H9 (cell line): Measurements from ENCODE around the gene CFL1. TPM values are rescaled to one million over a fixed set of nuclear protein-coding genes. Genes with fewer than 3 reads are reported as not detected.

ENCODE experiments used
- DNase-seq: peaks from one replicate; pipeline ENCODE4 v3.0.0-alpha.2; 2017
- H2AFZ ChIP-seq: one replicate; pipeline ENCODE4 v1.6.1; 2013; ENCODE audit warnings: mild to moderate bottlenecking, low read length, control low read depth, moderate library complexity
- H2AK5ac ChIP-seq: 2 replicates; pipeline ENCODE4 v1.6.1; 2013; ENCODE audit warnings: low read length, control low read depth, mixed read lengths; ENCODE audit not compliant: insufficient read length
- H2BK120ac ChIP-seq: one replicate; pipeline ENCODE4 v1.6.1; 2013; ENCODE audit warnings: low read depth, mild to moderate bottlenecking, low read length, control low read depth, inconsistent platforms; ENCODE audit not compliant: poor library complexity, severe bottlenecking
- H2BK12ac ChIP-seq: 2 replicates; pipeline ENCODE4 v1.6.1; 2013; ENCODE audit warnings: low read length, control low read depth, mixed read lengths, low read depth; ENCODE audit not compliant: insufficient read length
- H2BK15ac ChIP-seq: 2 replicates; pipeline ENCODE4 v1.6.1; 2013; ENCODE audit warnings: low read depth, low read length, control low read depth
- H2BK20ac ChIP-seq: one replicate; pipeline ENCODE4 v1.6.1; 2013; ENCODE audit warnings: low read depth, mild to moderate bottlenecking, low read length, control low read depth, inconsistent platforms; ENCODE audit not compliant: poor library complexity, severe bottlenecking
- H2BK5ac ChIP-seq: 2 replicates; pipeline ENCODE4 v1.6.1; 2013; ENCODE audit warnings: low read length, control low read depth, mixed read lengths; ENCODE audit not compliant: insufficient read length
- H3K14ac ChIP-seq: 2 replicates; pipeline ENCODE4 v1.6.1; 2013; ENCODE audit warnings: low read length, control low read depth; ENCODE audit not compliant: insufficient read depth
- H3K18ac ChIP-seq: 2 replicates; pipeline ENCODE4 v1.6.1; 2013; ENCODE audit warnings: low read depth, mild to moderate bottlenecking, mixed read lengths, low read length, control low read depth; ENCODE audit not compliant: insufficient read length
- H3K23ac ChIP-seq: 2 replicates; pipeline ENCODE4 v1.6.1; 2013; ENCODE audit warnings: low read length, control low read depth, mixed read lengths, low read depth; ENCODE audit not compliant: insufficient read length
- H3K23me2 ChIP-seq: 2 replicates; pipeline ENCODE4 v1.6.1; 2013; ENCODE audit warnings: low read depth, mild to moderate bottlenecking, mixed read lengths, low read length, control low read depth; ENCODE audit not compliant: insufficient read length, poor library complexity, severe bottlenecking
- H3K27ac ChIP-seq: 2 replicates; pipeline ENCODE4 v1.5.1; 2013; ENCODE audit warnings: low read length, control low read depth, mixed read lengths, low read depth; ENCODE audit not compliant: insufficient read length
- H3K27me3 ChIP-seq: 2 replicates; pipeline ENCODE4 v1.6.1; 2013; ENCODE audit warnings: low read length, control low read depth, inconsistent platforms; ENCODE audit not compliant: insufficient read depth
- H3K4ac ChIP-seq: 2 replicates; pipeline ENCODE4 v1.6.1; 2013; ENCODE audit warnings: low read depth, mild to moderate bottlenecking, control low read depth, inconsistent platforms, low read length, moderate library complexity
- H3K4me1 ChIP-seq: 2 replicates; pipeline ENCODE4 v1.6.1; 2013; ENCODE audit warnings: low read length, control low read depth, inconsistent platforms; ENCODE audit not compliant: insufficient read depth
- H3K4me2 ChIP-seq: 2 replicates; pipeline ENCODE4 v1.6.1; 2013; ENCODE audit warnings: low read length, control low read depth, mixed read lengths; ENCODE audit not compliant: insufficient read length, insufficient read depth
- H3K56ac ChIP-seq: 2 replicates; pipeline ENCODE4 v1.6.1; 2013; ENCODE audit warnings: low read depth, mild to moderate bottlenecking, mixed read lengths, low read length, control low read depth; ENCODE audit not compliant: insufficient read length
- H3K79me1 ChIP-seq: 2 replicates; pipeline ENCODE4 v1.6.1; 2013; ENCODE audit warnings: low read depth, mild to moderate bottlenecking, moderate library complexity, low read length, control low read depth, inconsistent platforms; ENCODE audit not compliant: insufficient read depth, poor library complexity, severe bottlenecking
- H3K79me2 ChIP-seq: 2 replicates; pipeline ENCODE4 v1.6.1; 2013; ENCODE audit warnings: low read length, control low read depth, inconsistent platforms; ENCODE audit not compliant: insufficient read depth
- H3K9ac ChIP-seq: 2 replicates; pipeline ENCODE4 v1.6.1; 2013; ENCODE audit warnings: low read length, control low read depth, mixed read lengths; ENCODE audit not compliant: insufficient read length; ENCODE audit errors: extremely low read depth
- H3K9me3 ChIP-seq: one replicate; pipeline ENCODE4 v1.6.1; 2013; ENCODE audit warnings: low read depth, low read length, inconsistent platforms; ENCODE audit not compliant: control insufficient read depth
- H3T11ph ChIP-seq: one replicate; pipeline ENCODE4 v1.6.1; 2013; ENCODE audit warnings: mild to moderate bottlenecking, low read length, control low read depth, inconsistent platforms
- H4K20me1 ChIP-seq: one replicate; pipeline ENCODE4 v1.6.1; 2013; ENCODE audit not compliant: control insufficient read depth, insufficient read length, insufficient read depth
- H4K5ac ChIP-seq: 2 replicates; pipeline ENCODE4 v1.6.1; 2013; ENCODE audit warnings: low read depth, mild to moderate bottlenecking, mixed read lengths, low read length, control low read depth; ENCODE audit not compliant: insufficient read length
- H4K8ac ChIP-seq: replicated peaks from 2 replicates; pipeline ENCODE4 v1.6.1; 2013; ENCODE audit warnings: low read length, control low read depth, mixed read lengths, low read depth; ENCODE audit not compliant: insufficient read length
- H4K91ac ChIP-seq: 2 replicates; pipeline ENCODE4 v1.6.1; 2013; ENCODE audit warnings: low read depth, mild to moderate bottlenecking, moderate library complexity, mixed read lengths, low read length, control low read depth; ENCODE audit not compliant: insufficient read length
- H3K27ac Mint-ChIP-seq, 3 experiments: 2 replicates in 2 of 3; 3 replicates in 1 of 3; pipeline ENCODE4 v1.8.0; 2020 to 2021; ENCODE audit warnings: mixed read lengths in 3 of 3, mild to moderate bottlenecking in 1 of 3, moderate library complexity in 1 of 3
- H3K27me3 Mint-ChIP-seq: 2 replicates; pipeline ENCODE4 v1.8.0; 2021; ENCODE audit warnings: low read depth, mild to moderate bottlenecking, moderate library complexity, mixed read lengths
- H3K36me3 Mint-ChIP-seq, 3 experiments: 2 replicates in 2 of 3; 3 replicates in 1 of 3; pipeline ENCODE4 v1.8.0; 2020 to 2021; ENCODE audit warnings: low read depth in 3 of 3, mixed read lengths in 3 of 3; ENCODE audit not compliant: insufficient read depth in 1 of 3
- H3K4me1 Mint-ChIP-seq, 2 experiments: 2 replicates each; pipeline ENCODE4 v1.8.0; 2020; ENCODE audit warnings: mixed read lengths in 2 of 2
- H3K4me3 Mint-ChIP-seq, 2 experiments: 2 replicates in 1 of 2; 3 replicates in 1 of 2; pipeline ENCODE4 v1.8.0; 2020 to 2021; ENCODE audit warnings: mild to moderate bottlenecking in 2 of 2, mixed read lengths in 2 of 2, moderate library complexity in 1 of 2
- H3K9me3 Mint-ChIP-seq, 2 experiments: 2 replicates in 1 of 2; 3 replicates in 1 of 2; pipeline ENCODE4 v1.8.0; 2020; ENCODE audit warnings: mild to moderate bottlenecking in 2 of 2, mixed read lengths in 2 of 2, moderate library complexity in 1 of 2
- WGBS: extraction: QIAGEN DNeasy Blood & Tissue Kit; methylation state at CpG from one replicate; pipeline ENCODE4 v1.1.7; 2013; ENCODE audit warnings: missing lambda C conversion rate, low lambda C conversion rate, mixed read lengths; ENCODE audit not compliant: insufficient read length; ENCODE audit errors: extremely low coverage; 5-methylcytosine and 5-hydroxymethylcytosine counted together
- total RNA-seq: library from RNA; stranded (reverse); gene quantifications from 2 replicates; pipeline ENCODE4 v1.2.1, GENCODE V29; 2021
- TF ChIP-seq, protein P1 (sequence below): fragments of 200-600 bp; sonication (generic); conservative IDR thresholded peaks from 3 replicates; pipeline ENCODE4 v1.8.0; 2021; ENCODE audit warnings: antibody characterized with exemption, mild to moderate bottlenecking

Gene CFL1
- total RNA-seq, 1 experiment from 2014 or later: 1,107 TPM

GRCh38 chr11:65898656-65899355 lies 40.8 kb upstream of the CFL1 start:
- TF ChIP-seq, protein P1, sequence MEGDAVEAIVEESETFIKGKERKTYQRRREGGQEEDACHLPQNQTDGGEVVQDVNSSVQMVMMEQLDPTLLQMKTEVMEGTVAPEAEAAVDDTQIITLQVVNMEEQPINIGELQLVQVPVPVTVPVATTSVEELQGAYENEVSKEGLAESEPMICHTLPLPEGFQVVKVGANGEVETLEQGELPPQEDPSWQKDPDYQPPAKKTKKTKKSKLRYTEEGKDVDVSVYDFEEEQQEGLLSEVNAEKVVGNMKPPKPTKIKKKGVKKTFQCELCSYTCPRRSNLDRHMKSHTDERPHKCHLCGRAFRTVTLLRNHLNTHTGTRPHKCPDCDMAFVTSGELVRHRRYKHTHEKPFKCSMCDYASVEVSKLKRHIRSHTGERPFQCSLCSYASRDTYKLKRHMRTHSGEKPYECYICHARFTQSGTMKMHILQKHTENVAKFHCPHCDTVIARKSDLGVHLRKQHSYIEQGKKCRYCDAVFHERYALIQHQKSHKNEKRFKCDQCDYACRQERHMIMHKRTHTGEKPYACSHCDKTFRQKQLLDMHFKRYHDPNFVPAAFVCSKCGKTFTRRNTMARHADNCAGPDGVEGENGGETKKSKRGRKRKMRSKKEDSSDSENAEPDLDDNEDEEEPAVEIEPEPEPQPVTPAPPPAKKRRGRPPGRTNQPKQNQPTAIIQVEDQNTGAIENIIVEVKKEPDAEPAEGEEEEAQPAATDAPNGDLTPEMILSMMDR: no peak
- no peak overlapping the region for H2AFZ ChIP-seq
- H3K14ac ChIP-seq: 0 out of 2 replicates have a peak overlapping the region, but pooled peaks have one; percentile 31
- no peak overlapping the region for H3K9ac ChIP-seq
- no peak overlapping the region for H2AK5ac ChIP-seq
- peak overlapping the region; percentile 86 for H3K4me2 ChIP-seq
- H2BK120ac ChIP-seq: no peak overlapping the region
- H2BK15ac ChIP-seq: no peak overlapping the region
- H3K9me3 ChIP-seq: no peaks in the 10 kb centered on the region
- Mint-ChIP-seq H3K4me3 (peak overlapping the region; percentile 77 to 78), H3K4me1 (peaks cover 17 to 20% of the 10 kb centered on the region in 2 experiments), H3K9me3 (no peaks in the 10 kb centered on the region; a peak in 1 of 5 replicates), H3K36me3 (peaks cover 0 to 26% (median 0%) of the 10 kb centered on the region in 3 experiments; a peak in 2 of 7 replicates), H3K27ac (peak overlapping the region in 1 of 3 experiments; percentile 68; a peak in 1 of 7 replicates), H3K27me3 (peaks cover 62% of the 10 kb centered on the region)
- H3K27ac ChIP-seq: no peak overlapping the region
- H2BK5ac ChIP-seq: no peak overlapping the region
- no peak overlapping the region for H4K5ac ChIP-seq
- H4K20me1 ChIP-seq: no peaks in the 10 kb centered on the region
- DNase-seq: no peak
- H4K8ac ChIP-seq: no peak overlapping the region
- H3K18ac ChIP-seq: peak overlapping the region; percentile 48
- no peak overlapping the region for H4K91ac ChIP-seq
- H3K56ac ChIP-seq: no peak overlapping the region
- no peaks in the 10 kb centered on the region for H3K79me2 ChIP-seq
- H3K79me1 ChIP-seq: no peaks in the 10 kb centered on the region
- no peak overlapping the region for H3T11ph ChIP-seq
- H3K23ac ChIP-seq: no peak overlapping the region
- H3K27me3 ChIP-seq: peaks cover 17% of the 10 kb centered on the region; the same call in 1 of the 2 replicates
- H3K4me1 ChIP-seq: no peaks in the 10 kb centered on the region
- no peak overlapping the region for H2BK12ac ChIP-seq
- no CpG with 5 or more reads among the region's 28 CpGs for WGBS
- no peak overlapping the region for H3K4ac ChIP-seq
- H2BK20ac ChIP-seq: no peak overlapping the region
- H3K23me2 ChIP-seq: peaks cover 9% of the 10 kb centered on the region
